Gastrocnemius medialis (tissue), 4 donors: Measurements from ENCODE around the gene CILP2. TPM values are rescaled to one million over a fixed set of nuclear protein-coding genes. Genes with fewer than 3 reads are reported as not detected.

Experiments used
- ATAC-seq, 2 donors: fragments of 150-250 bp; one replicate each; pipeline ENCODE4 v1.9.1; 2016
- DNase-seq, 2 donors: peaks; one replicate each; pipeline ENCODE4 v3.0.0-alpha.2; 2019
- H3K27ac ChIP-seq, 4 donors: fragments of 200-600 bp; sonication (generic); 1 replicate in 1 of 4; 2 replicates in 3 of 4; pipeline ENCODE4 v1.5.1; 2016 to 2018; ENCODE audit warnings: mild to moderate bottlenecking in 2 of 4, moderate library complexity in 1 of 4
- H3K27me3 ChIP-seq, 3 donors: fragments of 200-600 bp; sonication (generic) in 2 of 3; 1 replicate in 1 of 3; 2 replicates in 2 of 3; pipeline versions ENCODE4 v1.5.1 to v1.6.0; 2016 to 2019; ENCODE audit warnings: mild to moderate bottlenecking in 1 of 3, moderate library complexity in 1 of 3
- H3K36me3 ChIP-seq, 2 donors: fragments of 200-600 bp; sonication (generic) in 1 of 2; one replicate each; pipeline ENCODE4 v1.5.1; 2017 to 2018
- H3K4me1 ChIP-seq, 2 donors: fragments of 200-600 bp; sonication (generic) in 1 of 2; one replicate each; pipeline ENCODE4 v1.5.1; 2016 to 2017; ENCODE audit warnings: mild to moderate bottlenecking in 2 of 2
- H3K4me3 ChIP-seq, 4 donors: fragments of 200-600 bp; sonication (generic) in 3 of 4; 1 replicate in 1 of 4; 2 replicates in 3 of 4; pipeline ENCODE4 v1.5.1; 2016 to 2019; ENCODE audit warnings: mild to moderate bottlenecking in 2 of 4
- H3K9me3 ChIP-seq, 3 donors: fragments of 200-600 bp; sonication (generic) in 2 of 3; 1 replicate in 1 of 3; 2 replicates in 2 of 3; pipeline ENCODE4 v1.5.1; 2016 to 2019
- CTCF ChIP-seq, 5 experiments: fragments of 450-650 bp in 3 of 5; fragments of 200-600 bp in 2 of 5; sonication (generic) in 2 of 5; IDR thresholded peaks in 4 of 5; conservative IDR thresholded peaks in 1 of 5; 1 replicate in 4 of 5; 2 replicates in 1 of 5; pipeline ENCODE4 v1.5.1; 2016 to 2019; ENCODE audit warnings: antibody characterized with exemption in 5 of 5, mild to moderate bottlenecking in 3 of 5, moderate library complexity in 3 of 5
- POLR2A ChIP-seq, 2 donors: fragments of 450-650 bp; IDR thresholded peaks; one replicate each; pipeline ENCODE4 v1.6.1; 2017; ENCODE audit warnings: antibody characterized with exemption in 2 of 2, mild to moderate bottlenecking in 2 of 2, moderate library complexity in 2 of 2
- in situ Hi-C, 4 donors: fragments of 200-750 bp; cut with MboI; loops; one replicate each; pipeline versions ENCODE4 v1.15.0 to v1.8.0; 2017; ENCODE audit warnings: low sequenced_read_pairs in 4 of 4
- intact Hi-C: fragments of 100-400 bp; cut with DNase I; formaldehyde crosslinking; loops from one replicate; pipeline ENCODE4 v1.15.1; 2023; ENCODE audit warnings: low total_unique reads
- total RNA-seq, 4 donors: library from RNA; depleted of rRNA; stranded (reverse); fragments of >200 nt; gene quantifications; one replicate each; pipeline versions ENCODE4 v1.1.0 to v1.2.3, GENCODE V29; 2016

Gene CILP2
- total RNA-seq, 4 donors from 2014 or later, result 3.2 TPM; not detected in 3

- Histone ChIP-seq H3K4me1 (peaks cover 9 to 13% of the 10 kb centered on the region in 2 donors), H3K27me3 (no peaks in the 10 kb centered on the region), H3K36me3 (peaks cover 0 to 21% of the 10 kb centered on the region in 2 donors), H3K4me3 (no peak overlapping the region), H3K27ac (no peak overlapping the region), H3K9me3 (no peaks in the 10 kb centered on the region)
- in situ Hi-C loops (loop anchor here in 3 of 4 donors (10.0 to 25.0 kb wide), 3 partner anchors 119 to 437 kb away; partner anchors contain the start of gene GMIP (in 1 of the 3)), intact Hi-C loops (no loop called here)
- DNase-seq (no peak), ATAC-seq (no peak)
- no peak for TF ChIP-seq CTCF (IDR thresholded peaks at IDR 0.05 in 4 of 5, conservative IDR thresholded peaks at IDR 0.05 in 1 of 5)
These were observed 12.3 kb upstream of the CILP2 start for GRCh38 chr19:19525611-19526380.

- in situ Hi-C loops, result loop anchor here in 3 of 4 donors (10.0 to 25.0 kb wide), 3 partner anchors 118 to 436 kb away; partner anchors contain the start of gene GMIP (in 1 of the 3)
- TF ChIP-seq POLR2A (IDR thresholded peaks at IDR 0.05), result no peak
- TF ChIP-seq CTCF (IDR thresholded peaks at IDR 0.05 in 4 of 5, conservative IDR thresholded peaks at IDR 0.05 in 1 of 5), result no peak
- intact Hi-C loops, result no loop called here
- ATAC-seq, result no peak
- Histone ChIP-seq H3K4me1 (peaks cover 9 to 13% of the 10 kb centered on the region in 2 donors), H3K4me3 (no peak overlapping the region), H3K36me3 (peaks cover 0 to 21% of the 10 kb centered on the region in 2 donors), H3K9me3 (no peaks in the 10 kb centered on the region), H3K27ac (no peak overlapping the region), H3K27me3 (no peaks in the 10 kb centered on the region)
- DNase-seq, result no peak
These were observed 11.3 kb upstream of the CILP2 start for GRCh38 chr19:19526581-19527370.

- no peaks in the 10 kb centered on the region for H3K27me3 ChIP-seq
- in situ Hi-C loops, result loop anchor here in 3 of 4 donors (10.0 to 25.0 kb wide), 3 partner anchors 117 to 435 kb away; partner anchors contain the start of gene GMIP (in 1 of the 3)
- ATAC-seq (no peak), DNase-seq (no peak)
- peaks cover 12 to 13% of the 10 kb centered on the region in 2 donors for H3K4me1 ChIP-seq
- intact Hi-C loops, result no loop called here
- H3K27ac ChIP-seq, result no peak overlapping the region
- H3K4me3 ChIP-seq, result no peak overlapping the region
- peaks cover 0 to 21% of the 10 kb centered on the region in 2 donors for H3K36me3 ChIP-seq
- no peak for TF ChIP-seq CTCF (IDR thresholded peaks at IDR 0.05 in 4 of 5, conservative IDR thresholded peaks at IDR 0.05 in 1 of 5)
- no peak for TF ChIP-seq POLR2A (IDR thresholded peaks at IDR 0.05)
- no peaks in the 10 kb centered on the region for H3K9me3 ChIP-seq
These were observed 10.8 kb upstream of the CILP2 start for GRCh38 chr19:19527371-19527656.

- TF ChIP-seq POLR2A (IDR thresholded peaks at IDR 0.05) (no peak), CTCF (IDR thresholded peaks at IDR 0.05 in 4 of 5, conservative IDR thresholded peaks at IDR 0.05 in 1 of 5) (no peak)
- no peaks in the 10 kb centered on the region for H3K27me3 ChIP-seq
- in situ Hi-C loops (loop anchor here in 3 of 4 donors (10.0 to 25.0 kb wide), 3 partner anchors 117 to 434 kb away; partner anchors contain the start of gene GMIP (in 1 of the 3)), intact Hi-C loops (no loop called here)
- H3K4me1 ChIP-seq, result peaks cover 8 to 11% of the 10 kb centered on the region in 2 donors
- no peaks in the 10 kb centered on the region for H3K9me3 ChIP-seq
- peaks cover 0 to 21% of the 10 kb centered on the region in 2 donors for H3K36me3 ChIP-seq
- ATAC-seq (no peak), DNase-seq (no peak)
- no peak overlapping the region for H3K27ac ChIP-seq
- no peak overlapping the region for H3K4me3 ChIP-seq
These were observed 10.1 kb upstream of the CILP2 start for GRCh38 chr19:19527674-19528625.
